Measurements from ENCODE around the gene MAML2.

DNA sequence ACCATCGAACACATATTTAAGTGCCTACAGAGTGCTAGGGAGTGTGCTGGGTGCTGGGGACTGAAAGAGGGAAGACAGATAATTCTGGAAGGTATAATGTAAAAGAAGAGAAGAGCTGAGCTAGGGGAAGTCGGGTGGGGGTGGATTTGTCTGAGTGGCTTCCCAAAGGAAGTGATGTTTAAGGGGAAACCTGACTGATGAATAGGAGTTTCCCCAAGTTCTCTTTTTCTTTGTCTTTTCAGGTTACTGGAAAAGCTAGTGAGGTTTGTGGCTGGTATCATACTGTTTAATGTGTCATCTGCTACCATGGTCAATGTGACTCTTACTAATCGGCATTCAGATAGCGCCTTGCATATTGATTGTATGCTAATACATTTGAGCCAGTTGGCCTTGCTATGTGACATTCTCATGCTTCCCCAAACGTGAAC is 267.4 kb downstream of the MAML2 start:
- no peak for TF ChIP-seq POLR2A (IDR thresholded peaks at IDR 0.05)
- TF ChIP-seq, protein P1, sequence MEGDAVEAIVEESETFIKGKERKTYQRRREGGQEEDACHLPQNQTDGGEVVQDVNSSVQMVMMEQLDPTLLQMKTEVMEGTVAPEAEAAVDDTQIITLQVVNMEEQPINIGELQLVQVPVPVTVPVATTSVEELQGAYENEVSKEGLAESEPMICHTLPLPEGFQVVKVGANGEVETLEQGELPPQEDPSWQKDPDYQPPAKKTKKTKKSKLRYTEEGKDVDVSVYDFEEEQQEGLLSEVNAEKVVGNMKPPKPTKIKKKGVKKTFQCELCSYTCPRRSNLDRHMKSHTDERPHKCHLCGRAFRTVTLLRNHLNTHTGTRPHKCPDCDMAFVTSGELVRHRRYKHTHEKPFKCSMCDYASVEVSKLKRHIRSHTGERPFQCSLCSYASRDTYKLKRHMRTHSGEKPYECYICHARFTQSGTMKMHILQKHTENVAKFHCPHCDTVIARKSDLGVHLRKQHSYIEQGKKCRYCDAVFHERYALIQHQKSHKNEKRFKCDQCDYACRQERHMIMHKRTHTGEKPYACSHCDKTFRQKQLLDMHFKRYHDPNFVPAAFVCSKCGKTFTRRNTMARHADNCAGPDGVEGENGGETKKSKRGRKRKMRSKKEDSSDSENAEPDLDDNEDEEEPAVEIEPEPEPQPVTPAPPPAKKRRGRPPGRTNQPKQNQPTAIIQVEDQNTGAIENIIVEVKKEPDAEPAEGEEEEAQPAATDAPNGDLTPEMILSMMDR (IDR thresholded peaks at IDR 0.05) = no peak
